Endothelial cell of umbilical vein (primary cell): Measurements from ENCODE around the gene PANK2. TPM values are rescaled to one million over a fixed set of nuclear protein-coding genes. Genes with fewer than 3 reads are reported as not detected.

Source experiments
- BruUV-seq: library from RNA; stranded (reverse); fragments of 400-500 nt; replicated peaks from 2 replicates; lab custom pipeline; 2021; lab: Mats Ljungman, UMichigan
- CTCF ChIA-PET: fragments of 300-600, 350-600 bp; sonication (Branson Sonifier 250); formaldehyde crosslinking; loops from one replicate; lab custom pipeline; 2021; ENCODE audit warnings: antibody characterized with exemption, inconsistent platforms; lab: Charles Lee
- POLR2A ChIA-PET: fragments of 300-600, 350-600 bp; sonication (Branson Sonifier 250); formaldehyde crosslinking; loops from one replicate; lab custom pipeline; 2021; ENCODE audit warnings: antibody characterized with exemption, inconsistent platforms; lab: Charles Lee
- DNase-seq: peaks from one replicate; pipeline ENCODE4 v3.0.0-alpha.2; 2011; ENCODE audit warnings: low read depth, low spot score
- FAIRE-seq: peaks from 2 replicates; lab custom pipeline; 2011; peaks lifted over from hg19 to GRCh38; lab: Jason Lieb, UNC
- H2AFZ ChIP-seq: 2 replicates; pipeline ENCODE4 v1.6.0; 2012; ENCODE audit warnings: low read depth, low read length, control low read depth, inconsistent platforms
- H3K27ac ChIP-seq: 2 replicates; pipeline ENCODE4 v1.5.1; 2011; ENCODE audit warnings: low read depth, mild to moderate bottlenecking, control low read depth, low read length, moderate library complexity; ENCODE audit not compliant: insufficient read depth
- H3K27me3 ChIP-seq, 2 experiments: 2 replicates each; pipeline versions ENCODE4 v1.6.0 to v1.6.1; 2011; ENCODE audit warnings: low read length in 2 of 2, mixed read lengths in 1 of 2; ENCODE audit not compliant: control insufficient read depth in 2 of 2, insufficient read depth in 2 of 2
- H3K36me3 ChIP-seq, 2 experiments: 2 replicates in 1 of 2; 3 replicates in 1 of 2; pipeline ENCODE4 v1.5.1; 2011; ENCODE audit warnings: low read length in 2 of 2, mild to moderate bottlenecking in 1 of 2, moderate library complexity in 1 of 2; ENCODE audit not compliant: control insufficient read depth in 2 of 2, insufficient read depth in 2 of 2; ENCODE audit errors: extremely low read depth in 1 of 2
- H3K4me1 ChIP-seq: 3 replicates; pipeline ENCODE4 v1.5.1; 2011; ENCODE audit warnings: mild to moderate bottlenecking, low read length; ENCODE audit not compliant: control insufficient read depth, insufficient read depth; ENCODE audit errors: extremely low read depth
- H3K4me2 ChIP-seq: 2 replicates; pipeline ENCODE4 v1.6.1; 2011; ENCODE audit warnings: low read length, control low read depth, mixed read lengths; ENCODE audit not compliant: insufficient read depth
- H3K4me3 ChIP-seq, 3 experiments: fragments of 200-600 bp in 1 of 3; sonication (generic), shearing (Covaris generic) in 1 of 3; replicated peaks in 1 of 3; 2 replicates each; pipeline ENCODE4 v1.5.1; 2011 to 2016; ENCODE audit warnings: control low read depth in 3 of 3, low read length in 3 of 3, mild to moderate bottlenecking in 2 of 3, inconsistent platforms in 1 of 3, low read depth in 1 of 3, moderate library complexity in 1 of 3; ENCODE audit not compliant: insufficient read depth in 1 of 3
- H3K79me2 ChIP-seq: 2 replicates; pipeline ENCODE4 v1.6.0; 2012; ENCODE audit warnings: low read length, inconsistent platforms; ENCODE audit not compliant: control insufficient read depth, insufficient read depth
- H3K9ac ChIP-seq: replicated peaks from 2 replicates; pipeline ENCODE3; 2011; ENCODE audit warnings: low read length, control low read depth; ENCODE audit not compliant: insufficient read depth; ENCODE audit errors: extremely low read depth
- H3K9me1 ChIP-seq: replicated peaks from 3 replicates; pipeline ENCODE4 v1.6.0; 2011; ENCODE audit warnings: mild to moderate bottlenecking, low read length; ENCODE audit not compliant: control insufficient read depth, insufficient read depth; ENCODE audit errors: extremely low read depth
- H3K9me3 ChIP-seq: replicated peaks from 2 replicates; pipeline ENCODE4 v1.5.1; 2012; ENCODE audit warnings: low read length, inconsistent platforms; ENCODE audit not compliant: control insufficient read depth, insufficient read depth
- H4K20me1 ChIP-seq: replicated peaks from 2 replicates; pipeline ENCODE3; 2011; ENCODE audit warnings: mild to moderate bottlenecking, low read length; ENCODE audit not compliant: control insufficient read depth, insufficient read depth; ENCODE audit errors: extremely low read depth
- FOS ChIP-seq: IDR thresholded peaks from 2 replicates; pipeline ENCODE4 v1.6.1; 2011; ENCODE audit warnings: mild to moderate bottlenecking, low read length, moderate library complexity, borderline replicate concordance; ENCODE audit not compliant: insufficient read depth
- GATA2 ChIP-seq: IDR thresholded peaks from 2 replicates; pipeline ENCODE4 v1.7.0; 2011; ENCODE audit warnings: low read depth, mild to moderate bottlenecking, moderate library complexity, mixed read lengths, low read length; ENCODE audit not compliant: insufficient read length, insufficient read depth
- MYC ChIP-seq: IDR thresholded peaks from one replicate; pipeline ENCODE4 v1.6.1; 2011; ENCODE audit warnings: mild to moderate bottlenecking, low read depth, low read length
- POLR2A ChIP-seq: IDR thresholded peaks from 2 replicates; pipeline ENCODE4 v1.6.1; 2012; ENCODE audit warnings: low read depth, mild to moderate bottlenecking, control low read depth, low read length
- POLR2AphosphoS5 ChIP-seq: IDR thresholded peaks from 2 replicates; pipeline ENCODE4 v1.6.1; 2012; ENCODE audit warnings: low read depth, mild to moderate bottlenecking, control low read depth, low read length, moderate library complexity; ENCODE audit not compliant: insufficient read depth
- dilution Hi-C: fragments of 300-500 bp; cut with MboI; formaldehyde crosslinking; loops from one replicate; pipeline ENCODE4 v1.15.0; 2019; ENCODE audit warnings: low sequenced_read_pairs; ENCODE audit not compliant: extremely low pct_ligation_motif_present
- intact Hi-C: fragments of 100-400 bp; cut with micrococcal nuclease; formaldehyde crosslinking; loops from one replicate; pipeline ENCODE4 v1.10.0; 2022
- polyA plus RNA-seq, 4 experiments: library from polyadenylated mRNA; depleted of rRNA in 3 of 4; stranded (reverse) in 3 of 4; unstranded in 1 of 4; fragments of >200 nt; gene quantifications; 2 replicates each; pipeline versions ENCODE4 v1.2.1 to v1.2.3, GENCODE V29; 2011 to 2012; ENCODE audit warnings: missing spikeins in 1 of 4
- total RNA-seq: library from RNA; stranded (reverse); gene quantifications from 2 replicates; pipeline ENCODE4 v1.2.3, GENCODE V29; 2021
- TF ChIP-seq, protein P1 (sequence below), 2 donors: IDR thresholded peaks; 1 replicate in 1 of 2; 2 replicates in 1 of 2; pipeline ENCODE4 v1.5.1; 2011; ENCODE audit warnings: low read length in 2 of 2, mild to moderate bottlenecking in 2 of 2, moderate library complexity in 2 of 2, control low read depth in 1 of 2, inconsistent platforms in 1 of 2, low read depth in 1 of 2; ENCODE audit not compliant: insufficient read depth in 1 of 2; ENCODE audit errors: extremely low read depth in 1 of 2

The PANK2 gene
- total and polyA plus RNA-seq, 2 donors (not counting 3 experiments of a cell fraction or from before 2014, with no cell fraction given), result 18.9 to 54.3 TPM

DNA sequence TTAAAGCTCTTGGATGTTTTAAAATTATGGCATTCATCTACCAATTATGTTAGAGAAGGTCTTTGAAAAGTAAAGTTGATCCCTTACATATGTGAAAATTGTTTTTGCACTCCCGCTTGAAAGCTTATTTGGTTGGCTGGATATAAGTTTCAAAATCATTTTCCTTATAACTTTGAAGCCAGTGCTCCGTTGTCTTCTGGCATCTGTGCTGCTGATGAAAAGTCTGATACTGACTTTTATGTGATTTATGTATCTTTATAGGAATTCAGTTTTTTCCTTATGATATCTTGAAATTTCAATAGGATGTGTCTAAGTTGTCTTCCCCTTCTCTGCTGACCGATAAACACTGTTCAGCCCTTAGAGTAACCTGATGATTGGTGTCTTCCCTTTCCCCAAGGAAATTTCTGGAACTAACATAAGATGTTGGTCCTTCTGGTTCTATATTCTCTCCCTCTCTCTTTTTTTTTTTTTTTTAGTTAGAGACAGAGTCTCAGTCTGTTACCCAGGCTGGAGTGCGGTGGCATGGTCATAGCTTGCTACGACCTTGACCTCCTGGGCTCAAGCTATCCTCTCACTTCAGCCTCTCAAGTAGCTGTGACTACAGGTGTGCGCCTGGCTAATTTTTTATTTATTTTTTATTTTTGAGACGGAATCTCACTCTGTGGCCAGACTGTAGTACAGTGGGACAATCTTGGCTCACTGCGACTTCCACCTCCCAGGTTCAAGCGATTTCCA, 12.7 kb downstream of the PANK2 start:
- TF ChIP-seq MYC (no peak), FOS (no peak), POLR2AphosphoS5 (no peak), GATA2 (no peak), POLR2A (no peak)
- Histone ChIP-seq H3K4me3 (no peak overlapping the region), H3K9me3 (no peaks in the 10 kb centered on the region), H3K79me2 (peaks cover 99% of the 10 kb centered on the region), H3K4me1 (peaks cover 22% of the 10 kb centered on the region), H3K9me1 (peaks cover 2% of the 10 kb centered on the region), H3K4me2 (no peak overlapping the region), H3K27ac (no peak overlapping the region), H2AFZ (no peak overlapping the region), H3K27me3 (no peaks in the 10 kb centered on the region), H3K9ac (no peak overlapping the region), H3K36me3 (peaks cover 0 to 1% of the 10 kb centered on the region in 2 experiments), H4K20me1 (peaks cover 23% of the 10 kb centered on the region)
- ChIA-PET POLR2A (interaction anchor here (0.5 kb wide), 1 partner anchor 89 kb away, joined by 5 read pairs; no protein-coding TSS in a partner anchor), CTCF (interaction anchor here (1.0 to 1.2 kb wide), 3 partner anchors 9 to 183 kb away, joined by 3 read pairs; no protein-coding TSS in a partner anchor)
- dilution Hi-C loops (no loop called here), intact Hi-C loops (no loop called here)
- DNase-seq (no peak), FAIRE-seq (no peak)
- no TSS peak for BruUV-seq

DNA sequence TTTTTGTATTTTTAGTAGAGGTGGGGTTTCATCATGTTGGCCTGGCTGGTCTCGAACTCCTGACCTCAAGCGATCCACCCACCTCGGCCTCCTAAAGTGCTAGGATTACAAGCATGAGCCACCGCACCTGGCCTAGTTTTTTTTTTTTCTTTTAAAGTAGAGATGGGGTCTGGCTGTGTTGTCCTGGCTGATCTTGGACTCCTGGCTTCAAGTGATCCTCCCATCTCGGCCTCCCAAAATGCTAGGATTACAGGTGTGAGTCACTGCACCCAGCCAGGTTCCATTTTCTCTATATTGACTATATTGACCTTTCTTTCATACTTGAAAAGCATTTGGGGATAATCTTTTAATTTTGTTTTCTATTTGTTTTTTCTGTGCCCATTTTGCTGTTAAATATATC, 13.3 kb downstream of the PANK2 start:
- Histone ChIP-seq H4K20me1 (peaks cover 19% of the 10 kb centered on the region), H3K4me2 (no peak overlapping the region), H3K27me3 (no peaks in the 10 kb centered on the region), H3K79me2 (peaks cover 99% of the 10 kb centered on the region), H3K4me3 (no peak overlapping the region), H3K36me3 (no peaks in the 10 kb centered on the region), H3K27ac (no peak overlapping the region), H2AFZ (no peak overlapping the region), H3K9me1 (peaks cover 2% of the 10 kb centered on the region), H3K9me3 (no peaks in the 10 kb centered on the region), H3K9ac (no peak overlapping the region), H3K4me1 (peaks cover 21% of the 10 kb centered on the region)
- FAIRE-seq (no peak), DNase-seq (no peak)
- intact Hi-C loops (no loop called here), dilution Hi-C loops (no loop called here)
- no peak for TF ChIP-seq POLR2AphosphoS5
- TF ChIP-seq, protein P1, sequence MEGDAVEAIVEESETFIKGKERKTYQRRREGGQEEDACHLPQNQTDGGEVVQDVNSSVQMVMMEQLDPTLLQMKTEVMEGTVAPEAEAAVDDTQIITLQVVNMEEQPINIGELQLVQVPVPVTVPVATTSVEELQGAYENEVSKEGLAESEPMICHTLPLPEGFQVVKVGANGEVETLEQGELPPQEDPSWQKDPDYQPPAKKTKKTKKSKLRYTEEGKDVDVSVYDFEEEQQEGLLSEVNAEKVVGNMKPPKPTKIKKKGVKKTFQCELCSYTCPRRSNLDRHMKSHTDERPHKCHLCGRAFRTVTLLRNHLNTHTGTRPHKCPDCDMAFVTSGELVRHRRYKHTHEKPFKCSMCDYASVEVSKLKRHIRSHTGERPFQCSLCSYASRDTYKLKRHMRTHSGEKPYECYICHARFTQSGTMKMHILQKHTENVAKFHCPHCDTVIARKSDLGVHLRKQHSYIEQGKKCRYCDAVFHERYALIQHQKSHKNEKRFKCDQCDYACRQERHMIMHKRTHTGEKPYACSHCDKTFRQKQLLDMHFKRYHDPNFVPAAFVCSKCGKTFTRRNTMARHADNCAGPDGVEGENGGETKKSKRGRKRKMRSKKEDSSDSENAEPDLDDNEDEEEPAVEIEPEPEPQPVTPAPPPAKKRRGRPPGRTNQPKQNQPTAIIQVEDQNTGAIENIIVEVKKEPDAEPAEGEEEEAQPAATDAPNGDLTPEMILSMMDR (IDR thresholded peaks at IDR 0.05; ENCODE audit: extremely low read depth in 1 of 2, insufficient read depth in 1 of 2, low read depth in 1 of 2, low read length in 2 of 2), result no peak
- ChIA-PET POLR2A (no interaction called here), CTCF (interaction anchor here (1.0 to 1.1 kb wide), 2 partner anchors 11 to 33 kb away, joined by 3 read pairs; no protein-coding TSS in a partner anchor)
- no TSS peak for BruUV-seq
